MM.1S (cell line): ENCODE results near the gene MYO1C.

Experiments used
- DNase-seq: peaks from one replicate; pipeline ENCODE4 v3.0.0-alpha.2; 2015
- H2AFZ ChIP-seq: fragments of 300-600 bp; sonication (generic); 2 replicates; pipeline ENCODE4 v1.6.0; 2016; ENCODE audit warnings: antibody characterized with exemption, low read length
- H3F3A ChIP-seq: fragments of 300-600 bp; sonication (generic); 2 replicates; pipeline ENCODE4 v1.6.1; 2016; ENCODE audit warnings: mild to moderate bottlenecking, antibody characterized with exemption, low read length, moderate library complexity, mixed read lengths; ENCODE audit not compliant: insufficient read depth
- H3K27ac ChIP-seq: fragments of 300-600 bp; sonication (generic); 2 replicates; pipeline ENCODE4 v1.5.1; 2016; ENCODE audit warnings: mild to moderate bottlenecking, low read length
- H3K27me3 ChIP-seq: fragments of 300-600 bp; sonication (generic); replicated peaks from 2 replicates; pipeline ENCODE4 v1.6.0; 2016; ENCODE audit warnings: low read length; ENCODE audit not compliant: insufficient read depth
- H3K36me3 ChIP-seq: fragments of 300-600 bp; sonication (generic); replicated peaks from 2 replicates; pipeline ENCODE4 v1.6.1; 2016; ENCODE audit warnings: mild to moderate bottlenecking, low read length, mixed read lengths; ENCODE audit not compliant: insufficient read depth
- H3K4me1 ChIP-seq: fragments of 300-600 bp; sonication (generic); 2 replicates; pipeline ENCODE4 v1.6.1; 2016; ENCODE audit warnings: low read length, mixed read lengths
- H3K4me2 ChIP-seq: fragments of 300-600 bp; sonication (generic); 2 replicates; pipeline ENCODE4 v1.6.0; 2016; ENCODE audit warnings: low read depth, low read length
- H3K4me3 ChIP-seq: fragments of 300-600 bp; sonication (generic); 2 replicates; pipeline ENCODE4 v1.5.1; 2016; ENCODE audit warnings: low read length, mixed read lengths
- H3K79me2 ChIP-seq: fragments of 300-600 bp; sonication (generic); 2 replicates; pipeline ENCODE4 v1.6.1; 2016; ENCODE audit warnings: mixed run types, low read length, mixed read lengths
- H3K9ac ChIP-seq: fragments of 300-600 bp; sonication (generic); 2 replicates; pipeline ENCODE4 v1.6.1; 2016; ENCODE audit warnings: low read length, mixed read lengths
- H3K9me2 ChIP-seq: fragments of 300-600 bp; sonication (generic); replicated peaks from 2 replicates; pipeline ENCODE4 v1.6.1; 2016; ENCODE audit warnings: mild to moderate bottlenecking, low read length, mixed read lengths; ENCODE audit not compliant: insufficient read depth
- H3K9me3 ChIP-seq: fragments of 300-600 bp; sonication (generic); replicated peaks from 2 replicates; pipeline ENCODE4 v1.6.1; 2016; ENCODE audit warnings: mild to moderate bottlenecking, low read length, mixed read lengths; ENCODE audit not compliant: insufficient read depth
- H4K20me1 ChIP-seq: fragments of 300-600 bp; sonication (generic); 2 replicates; pipeline ENCODE4 v1.6.1; 2016; ENCODE audit warnings: mild to moderate bottlenecking, low read length, moderate library complexity, mixed read lengths; ENCODE audit not compliant: insufficient read depth
- EZH2 ChIP-seq: fragments of 300-600 bp; sonication (generic); optimal IDR thresholded peaks from 2 replicates; pipeline ENCODE3; 2017; ENCODE audit warnings: low read depth, mild to moderate bottlenecking, antibody characterized with exemption, low read length, mixed read lengths
- EZH2phosphoT487 ChIP-seq: fragments of 300-600 bp; sonication (generic); IDR thresholded peaks from 2 replicates; pipeline ENCODE4 v1.6.1; 2018; ENCODE audit warnings: antibody characterized with exemption, low read length
- TF ChIP-seq, protein P1 (sequence below): fragments of 300-600 bp; sonication (generic); IDR thresholded peaks from 2 replicates; pipeline ENCODE4 v1.5.1; 2016; ENCODE audit warnings: antibody characterized with exemption, low read length, mixed read lengths

MYO1C gene

DNA sequence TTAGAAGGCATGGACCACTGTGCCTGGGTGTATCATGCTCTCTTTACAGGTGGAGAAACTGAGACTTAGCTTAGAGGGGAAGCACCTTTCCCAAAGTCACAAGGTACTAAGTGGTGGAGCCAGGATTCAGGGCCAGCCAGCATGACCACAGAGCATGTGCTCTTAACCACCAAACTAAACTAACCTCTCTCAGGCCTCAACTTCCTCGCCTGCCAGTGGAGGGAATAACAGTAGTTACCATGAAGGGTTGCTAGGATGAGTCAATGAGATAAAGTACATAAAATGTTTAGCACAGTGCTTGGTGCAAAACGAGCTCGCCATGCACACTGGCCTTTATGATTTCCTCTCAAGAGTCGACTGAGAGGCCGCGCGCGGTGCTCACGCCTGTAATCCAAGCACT lies 6.4 kb upstream of the MYO1C start:
- H3K4me1 ChIP-seq = no peaks in the 10 kb centered on the region

DNA sequence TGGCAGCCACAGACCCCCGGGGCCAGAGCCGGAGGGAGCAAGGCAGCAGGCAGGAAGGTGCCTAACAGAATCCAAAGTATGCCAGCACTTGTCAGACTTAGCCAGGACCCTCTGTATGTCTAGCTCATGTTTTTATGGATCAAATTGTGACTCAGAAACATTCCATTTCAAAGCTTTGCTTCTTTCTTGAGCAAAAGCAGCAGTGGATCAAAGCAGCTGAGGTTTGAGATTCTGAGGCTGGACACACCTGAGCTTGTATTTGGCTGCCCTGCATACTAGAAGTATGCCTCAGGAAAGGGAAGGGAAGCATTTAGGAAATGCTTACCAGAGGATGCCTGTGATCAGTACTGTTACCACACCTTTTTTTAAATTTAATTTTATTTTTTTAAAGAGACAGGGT lies 5.7 kb upstream of the MYO1C start:
- Histone ChIP-seq H3K9me3 (no peaks in the 10 kb centered on the region), H4K20me1 (no peaks in the 10 kb centered on the region), H3K27me3 (no peaks in the 10 kb centered on the region), H2AFZ (no peak overlapping the region), H3K27ac (no peak overlapping the region), H3K4me2 (no peak overlapping the region), H3K4me3 (no peak overlapping the region), H3K79me2 (no peaks in the 10 kb centered on the region), H3F3A (no peaks in the 10 kb centered on the region), H3K36me3 (no peaks in the 10 kb centered on the region), H3K9ac (no peak overlapping the region), H3K4me1 (no peaks in the 10 kb centered on the region), H3K9me2 (no peaks in the 10 kb centered on the region)
- no peak for DNase-seq
- TF ChIP-seq EZH2phosphoT487 (no peak), EZH2 (no peak)
- TF ChIP-seq, protein P1, sequence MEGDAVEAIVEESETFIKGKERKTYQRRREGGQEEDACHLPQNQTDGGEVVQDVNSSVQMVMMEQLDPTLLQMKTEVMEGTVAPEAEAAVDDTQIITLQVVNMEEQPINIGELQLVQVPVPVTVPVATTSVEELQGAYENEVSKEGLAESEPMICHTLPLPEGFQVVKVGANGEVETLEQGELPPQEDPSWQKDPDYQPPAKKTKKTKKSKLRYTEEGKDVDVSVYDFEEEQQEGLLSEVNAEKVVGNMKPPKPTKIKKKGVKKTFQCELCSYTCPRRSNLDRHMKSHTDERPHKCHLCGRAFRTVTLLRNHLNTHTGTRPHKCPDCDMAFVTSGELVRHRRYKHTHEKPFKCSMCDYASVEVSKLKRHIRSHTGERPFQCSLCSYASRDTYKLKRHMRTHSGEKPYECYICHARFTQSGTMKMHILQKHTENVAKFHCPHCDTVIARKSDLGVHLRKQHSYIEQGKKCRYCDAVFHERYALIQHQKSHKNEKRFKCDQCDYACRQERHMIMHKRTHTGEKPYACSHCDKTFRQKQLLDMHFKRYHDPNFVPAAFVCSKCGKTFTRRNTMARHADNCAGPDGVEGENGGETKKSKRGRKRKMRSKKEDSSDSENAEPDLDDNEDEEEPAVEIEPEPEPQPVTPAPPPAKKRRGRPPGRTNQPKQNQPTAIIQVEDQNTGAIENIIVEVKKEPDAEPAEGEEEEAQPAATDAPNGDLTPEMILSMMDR = no peak

More for the DNA sequence above, 6.4 kb upstream of the MYO1C start:
- H3K9me3 ChIP-seq = no peaks in the 10 kb centered on the region
- no peaks in the 10 kb centered on the region for H3K27me3 ChIP-seq
- no peaks in the 10 kb centered on the region for H3K36me3 ChIP-seq
- no peaks in the 10 kb centered on the region for H4K20me1 ChIP-seq
- H3K4me3 ChIP-seq = no peak overlapping the region
- no peak overlapping the region for H3K9ac ChIP-seq
- H3K27ac ChIP-seq = no peak overlapping the region
- DNase-seq = no peak
- no peaks in the 10 kb centered on the region for H3K79me2 ChIP-seq
- no peaks in the 10 kb centered on the region for H3F3A ChIP-seq
- H3K9me2 ChIP-seq = no peaks in the 10 kb centered on the region
- no peak overlapping the region for H3K4me2 ChIP-seq
- TF ChIP-seq, protein P1 = no peak
- TF ChIP-seq EZH2phosphoT487 = no peak
- no peak for TF ChIP-seq EZH2
- no peak overlapping the region for H2AFZ ChIP-seq

DNA sequence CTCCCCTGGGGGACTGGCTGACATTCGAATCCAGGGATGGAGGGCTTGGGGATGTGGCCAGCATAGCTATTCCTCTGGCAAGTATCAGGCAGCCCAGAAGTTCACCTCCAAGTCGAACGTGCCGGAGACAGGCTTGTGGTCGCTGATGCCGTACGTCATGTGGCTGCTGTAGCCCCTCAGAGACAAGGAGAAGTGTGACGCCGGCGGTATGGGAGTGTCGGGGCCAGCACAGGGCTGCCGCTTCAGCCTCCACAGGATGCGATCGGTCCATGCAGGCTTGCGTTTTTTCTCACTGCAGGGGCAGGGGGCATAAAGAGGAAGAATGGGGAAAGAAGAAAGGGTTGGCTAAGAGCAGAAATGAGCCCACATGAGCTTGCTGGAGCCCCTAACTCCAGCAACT lies 5.3 kb upstream of the MYO1C start:
- Histone ChIP-seq H3K9me2 (no peaks in the 10 kb centered on the region), H3K27ac (no peak overlapping the region), H3K36me3 (no peaks in the 10 kb centered on the region), H2AFZ (no peak overlapping the region), H3K4me3 (no peak overlapping the region), H3K9ac (no peak overlapping the region), H3F3A (no peaks in the 10 kb centered on the region), H3K79me2 (no peaks in the 10 kb centered on the region), H3K4me1 (no peaks in the 10 kb centered on the region), H3K4me2 (no peak overlapping the region), H3K9me3 (no peaks in the 10 kb centered on the region), H3K27me3 (no peaks in the 10 kb centered on the region), H4K20me1 (no peaks in the 10 kb centered on the region)
- DNase-seq = no peak
- TF ChIP-seq, protein P1 = no peak
- TF ChIP-seq EZH2 (no peak), EZH2phosphoT487 (no peak)
